Fibroblast of villous mesenchyme (primary cell): ENCODE measurements around the gene EARS2. TPM values are rescaled to one million over a fixed set of nuclear protein-coding genes. Genes with fewer than 3 reads are reported as not detected.

ENCODE experiments used
- DNase-seq: peaks from one replicate; pipeline ENCODE4 v3.0.0-alpha.2; 2010; ENCODE audit warnings: low read depth
- H3K4me3 ChIP-seq: 2 replicates; pipeline ENCODE4 v1.5.1; 2011; ENCODE audit warnings: low read depth, mild to moderate bottlenecking, low read length
- total RNA-seq: library from RNA; depleted of rRNA; stranded (reverse); fragments of >200 nt; gene quantifications from 2 replicates; pipeline ENCODE4 v1.2.3, GENCODE V29; 2012
- TF ChIP-seq, protein P1 (sequence below): IDR thresholded peaks from 2 replicates; pipeline ENCODE4 v1.5.1; 2012; ENCODE audit warnings: low read depth, mild to moderate bottlenecking, low read length; ENCODE audit not compliant: insufficient read depth

The EARS2 gene
- total RNA-seq, result 36.3 and 38.7 TPM in 2 replicates

GRCh38 chr16:23556881-23557778 lies at the start of gene EARS2, which contains the start of gene UBFD1:
TSS of gene EARS2 (minus strand) at chr16:23557350. CDS start at chr16:23557343, 7 bp downstream.
TSS of gene UBFD1 (plus strand) at chr16:23557727. CDS start at chr16:23557743, 16 bp downstream.
- DNase-seq, result peak; percentile 99
- TF ChIP-seq, protein P1, sequence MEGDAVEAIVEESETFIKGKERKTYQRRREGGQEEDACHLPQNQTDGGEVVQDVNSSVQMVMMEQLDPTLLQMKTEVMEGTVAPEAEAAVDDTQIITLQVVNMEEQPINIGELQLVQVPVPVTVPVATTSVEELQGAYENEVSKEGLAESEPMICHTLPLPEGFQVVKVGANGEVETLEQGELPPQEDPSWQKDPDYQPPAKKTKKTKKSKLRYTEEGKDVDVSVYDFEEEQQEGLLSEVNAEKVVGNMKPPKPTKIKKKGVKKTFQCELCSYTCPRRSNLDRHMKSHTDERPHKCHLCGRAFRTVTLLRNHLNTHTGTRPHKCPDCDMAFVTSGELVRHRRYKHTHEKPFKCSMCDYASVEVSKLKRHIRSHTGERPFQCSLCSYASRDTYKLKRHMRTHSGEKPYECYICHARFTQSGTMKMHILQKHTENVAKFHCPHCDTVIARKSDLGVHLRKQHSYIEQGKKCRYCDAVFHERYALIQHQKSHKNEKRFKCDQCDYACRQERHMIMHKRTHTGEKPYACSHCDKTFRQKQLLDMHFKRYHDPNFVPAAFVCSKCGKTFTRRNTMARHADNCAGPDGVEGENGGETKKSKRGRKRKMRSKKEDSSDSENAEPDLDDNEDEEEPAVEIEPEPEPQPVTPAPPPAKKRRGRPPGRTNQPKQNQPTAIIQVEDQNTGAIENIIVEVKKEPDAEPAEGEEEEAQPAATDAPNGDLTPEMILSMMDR, result peak; percentile 84

DNA sequence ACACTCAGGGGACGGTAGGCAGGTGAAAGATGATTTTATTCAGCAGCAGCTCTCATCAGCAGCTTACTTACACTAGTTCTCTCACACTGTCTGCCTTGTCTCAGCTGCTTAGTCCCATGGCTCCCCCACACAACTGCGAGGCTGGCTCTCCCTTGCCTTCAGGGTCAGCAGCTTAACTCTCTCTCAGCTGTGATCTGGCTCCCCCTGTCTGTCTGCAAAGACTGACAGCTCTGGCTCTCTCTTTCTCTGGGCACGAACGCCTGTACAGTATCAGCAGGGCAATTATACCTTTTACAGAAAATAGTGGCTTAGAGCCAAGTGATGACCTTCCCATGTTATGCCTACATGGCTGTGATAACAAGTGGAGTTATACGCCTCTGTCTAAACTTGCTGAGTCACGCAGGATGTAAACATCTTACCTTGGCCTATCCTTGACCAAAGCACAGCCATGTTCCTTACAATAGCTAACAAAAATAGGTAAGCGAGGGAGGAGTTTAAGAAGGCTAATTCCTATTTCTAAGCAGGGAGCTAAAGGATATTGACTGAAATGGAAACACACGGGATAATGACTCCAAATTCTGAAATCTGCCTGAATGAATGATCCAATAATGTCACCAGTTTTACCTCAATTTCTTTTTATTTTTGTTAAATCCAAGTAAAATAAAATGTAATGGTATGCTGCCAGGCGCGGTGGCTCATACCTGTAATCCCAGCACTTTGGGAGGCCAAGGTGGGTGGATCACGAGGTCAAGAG lies 40.0 kb upstream of the EARS2 start:
- DNase-seq, result peak; percentile 19
- no peak overlapping the region for H3K4me3 ChIP-seq
- TF ChIP-seq, protein P1, result peak; percentile 26

More at GRCh38 chr16:23556881-23557778, at the start of gene EARS2, which contains the start of gene UBFD1:
- H3K4me3 ChIP-seq, result peak within 1 kb of the TSS; percentile 75

- peak; percentile 90 for DNase-seq
- H3K4me3 ChIP-seq, result peak within 1 kb of the TSS; percentile 78
- TF ChIP-seq, protein P1, result peak; percentile 99
Observed at GRCh38 chr16:23595951-23596720, 39.0 kb upstream of the EARS2 start, which contains the start of gene NDUFAB1. TSS of gene NDUFAB1 (minus strand) at chr16:23596316. CDS start at chr16:23596290, 26 bp downstream.

- DNase-seq, result peak; percentile 10
- TF ChIP-seq, protein P1, result no peak
- peak overlapping the region; percentile 78 for H3K4me3 ChIP-seq
Observed at GRCh38 chr16:23595246-23595950, 38.2 kb upstream of the EARS2 start.

GRCh38 chr16:23594186-23594585 lies 37.0 kb upstream of the EARS2 start:
- H3K4me3 ChIP-seq, result no peak overlapping the region
- TF ChIP-seq, protein P1, result no peak
- no peak for DNase-seq
